Cardiac ventricle fibroblast (primary cell): ENCODE results near the gene MAGEA10. TPM values are rescaled to one million over a fixed set of nuclear protein-coding genes. Genes with fewer than 3 reads are reported as not detected.

Experiments
- total RNA-seq: library from RNA; depleted of rRNA; stranded (reverse); fragments of >200 nt; gene quantifications from 2 replicates; pipeline ENCODE4 v1.2.3, GENCODE V29; 2015

The MAGEA10 gene
- total RNA-seq: not detected in 2 replicates

GRCh38 chrX:152138388-152138784 lies at the start of gene MAGEA10:
TSS of gene MAGEA10 (minus strand) at chrX:152138577. CDS start at chrX:152135620, 2,957 bp downstream.

Other genes with a start within 250 kb of the MAGEA10 start
- not detected in 2 replicates for gene MAGEA4, start 225.7 kb downstream of the MAGEA10 start, total RNA-seq
- gene GABRE, start 163.9 kb downstream of the MAGEA10 start, total RNA-seq: 11.2 TPM in 2 replicates